Memory B cell (primary cell): ENCODE data around the gene SPINK5.

Source experiments
- ATAC-seq: fragments of 150-1000 bp; cut with Tn5 transposase; 2 replicates; pipeline ENCODE4 v1.10.0; 2021; ENCODE audit warnings: low read depth, mild to moderate bottlenecking, moderate library complexity
- DNase-seq, 2 donors: peaks; one replicate each; pipeline ENCODE4 v3.0.0; 2022; ENCODE audit warnings: low spot score in 2 of 2
- H3K27ac Mint-ChIP-seq: one replicate; pipeline ENCODE4 v1.8.0; 2022; ENCODE audit warnings: mild to moderate bottlenecking, moderate library complexity, mixed read lengths
- H3K27me3 Mint-ChIP-seq: one replicate; pipeline ENCODE4 v1.8.0; 2022; ENCODE audit warnings: mixed read lengths
- H3K36me3 Mint-ChIP-seq: one replicate; pipeline ENCODE4 v1.8.0; 2022; ENCODE audit warnings: mild to moderate bottlenecking, mixed read lengths
- H3K4me1 Mint-ChIP-seq: one replicate; pipeline ENCODE4 v1.8.0; 2022; ENCODE audit warnings: mixed read lengths
- H3K4me3 Mint-ChIP-seq: one replicate; pipeline ENCODE4 v1.8.0; 2022; ENCODE audit warnings: mild to moderate bottlenecking, moderate library complexity, mixed read lengths
- H3K9me3 Mint-ChIP-seq: one replicate; pipeline ENCODE4 v1.8.0; 2022; ENCODE audit warnings: mixed read lengths

The SPINK5 gene

GRCh38 chr5:148083203-148083602, 19.4 kb downstream of the SPINK5 start:
- no peak for ATAC-seq
- Mint-ChIP-seq H3K27me3 (no peaks in the 10 kb centered on the region), H3K4me3 (no peak overlapping the region), H3K4me1 (no peaks in the 10 kb centered on the region), H3K9me3 (peaks cover 6% of the 10 kb centered on the region), H3K36me3 (no peaks in the 10 kb centered on the region), H3K27ac (no peak overlapping the region)
- DNase-seq, result no peak

DNA sequence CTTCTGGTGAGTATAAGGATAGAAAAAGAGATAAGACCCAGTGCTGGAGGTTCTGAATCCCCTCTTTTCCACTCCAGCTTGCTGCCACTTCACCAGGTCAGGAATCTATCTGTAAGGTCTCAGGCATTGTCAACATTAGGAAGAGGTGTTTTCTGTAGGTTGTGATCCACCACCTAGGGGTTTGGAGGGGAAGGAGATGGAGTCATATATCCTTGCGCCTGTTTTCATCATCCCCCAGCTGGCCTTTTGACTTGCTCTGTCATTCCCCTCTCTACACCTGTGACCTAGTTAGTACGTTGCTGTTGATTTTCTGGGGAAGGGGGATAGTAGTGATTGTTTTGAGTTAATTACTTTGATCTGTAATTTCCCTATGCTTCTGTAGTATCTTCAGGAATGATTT, 20.5 kb downstream of the SPINK5 start:
- DNase-seq (no peak), ATAC-seq (no peak)
- no peaks in the 10 kb centered on the region for H3K36me3 Mint-ChIP-seq
- no peaks in the 10 kb centered on the region for H3K4me1 Mint-ChIP-seq
- H3K27ac Mint-ChIP-seq, result no peak overlapping the region
- no peaks in the 10 kb centered on the region for H3K27me3 Mint-ChIP-seq
- H3K9me3 Mint-ChIP-seq, result peaks cover 6% of the 10 kb centered on the region
- no peak overlapping the region for H3K4me3 Mint-ChIP-seq

GRCh38 chr5:148085310-148085709, 21.5 kb downstream of the SPINK5 start:
- H3K27me3 Mint-ChIP-seq, result no peaks in the 10 kb centered on the region
- no peak overlapping the region for H3K4me3 Mint-ChIP-seq
- DNase-seq (no peak), ATAC-seq (no peak)
- no peak overlapping the region for H3K27ac Mint-ChIP-seq
- H3K4me1 Mint-ChIP-seq, result no peaks in the 10 kb centered on the region
- H3K36me3 Mint-ChIP-seq, result no peaks in the 10 kb centered on the region
- peaks cover 6% of the 10 kb centered on the region for H3K9me3 Mint-ChIP-seq

DNA sequence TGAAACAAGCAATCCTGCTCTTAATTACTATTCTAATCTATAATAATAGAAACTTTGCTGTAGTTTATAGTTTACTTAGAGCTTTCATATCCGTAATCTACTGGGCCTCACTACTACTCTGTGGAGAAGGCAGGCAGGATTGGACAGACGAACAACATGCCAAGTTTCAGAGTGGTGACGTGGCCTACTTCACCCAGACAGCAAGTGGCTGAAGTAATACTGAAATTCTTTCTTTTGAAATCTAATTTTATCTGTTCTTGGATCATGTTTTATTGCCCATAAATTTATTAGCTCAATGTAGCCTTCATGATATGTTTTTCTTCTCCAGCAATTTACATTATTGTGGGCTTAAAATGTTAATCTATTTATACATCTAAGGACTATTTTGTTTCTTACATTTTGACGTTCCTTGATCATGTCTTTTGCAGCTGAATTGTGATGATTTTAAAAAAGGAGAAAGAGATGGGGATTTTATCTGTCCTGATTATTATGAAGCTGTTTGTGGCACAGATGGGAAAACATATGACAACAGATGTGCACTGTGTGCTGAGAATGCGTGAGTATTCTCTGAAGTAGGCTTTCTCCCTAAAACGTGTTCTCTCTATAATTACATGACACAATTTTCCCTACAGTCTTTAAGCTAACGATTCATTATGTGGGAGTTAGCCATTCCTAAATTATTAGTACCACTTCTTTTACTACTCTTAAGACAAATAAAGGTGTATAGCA, 22.4 kb downstream of the SPINK5 start:
- Mint-ChIP-seq H3K27me3 (no peaks in the 10 kb centered on the region), H3K27ac (no peak overlapping the region), H3K4me3 (no peak overlapping the region), H3K9me3 (peaks cover 6% of the 10 kb centered on the region), H3K36me3 (no peaks in the 10 kb centered on the region), H3K4me1 (no peaks in the 10 kb centered on the region)
- DNase-seq (no peak), ATAC-seq (no peak)

GRCh38 chr5:148090146-148090772, 26.5 kb downstream of the SPINK5 start:
- H3K36me3 Mint-ChIP-seq, result no peaks in the 10 kb centered on the region
- no peaks in the 10 kb centered on the region for H3K27me3 Mint-ChIP-seq
- H3K27ac Mint-ChIP-seq, result no peak overlapping the region
- no peak for DNase-seq
- ATAC-seq, result no peak
- no peak overlapping the region for H3K4me3 Mint-ChIP-seq
- H3K9me3 Mint-ChIP-seq, result no peaks in the 10 kb centered on the region
- H3K4me1 Mint-ChIP-seq, result no peaks in the 10 kb centered on the region

GRCh38 chr5:148090773-148091250, 27.0 kb downstream of the SPINK5 start:
- Mint-ChIP-seq H3K4me3 (no peak overlapping the region), H3K27me3 (no peaks in the 10 kb centered on the region), H3K4me1 (no peaks in the 10 kb centered on the region), H3K9me3 (no peaks in the 10 kb centered on the region), H3K36me3 (no peaks in the 10 kb centered on the region), H3K27ac (no peak overlapping the region)
- no peak for ATAC-seq
- no peak for DNase-seq

DNA sequence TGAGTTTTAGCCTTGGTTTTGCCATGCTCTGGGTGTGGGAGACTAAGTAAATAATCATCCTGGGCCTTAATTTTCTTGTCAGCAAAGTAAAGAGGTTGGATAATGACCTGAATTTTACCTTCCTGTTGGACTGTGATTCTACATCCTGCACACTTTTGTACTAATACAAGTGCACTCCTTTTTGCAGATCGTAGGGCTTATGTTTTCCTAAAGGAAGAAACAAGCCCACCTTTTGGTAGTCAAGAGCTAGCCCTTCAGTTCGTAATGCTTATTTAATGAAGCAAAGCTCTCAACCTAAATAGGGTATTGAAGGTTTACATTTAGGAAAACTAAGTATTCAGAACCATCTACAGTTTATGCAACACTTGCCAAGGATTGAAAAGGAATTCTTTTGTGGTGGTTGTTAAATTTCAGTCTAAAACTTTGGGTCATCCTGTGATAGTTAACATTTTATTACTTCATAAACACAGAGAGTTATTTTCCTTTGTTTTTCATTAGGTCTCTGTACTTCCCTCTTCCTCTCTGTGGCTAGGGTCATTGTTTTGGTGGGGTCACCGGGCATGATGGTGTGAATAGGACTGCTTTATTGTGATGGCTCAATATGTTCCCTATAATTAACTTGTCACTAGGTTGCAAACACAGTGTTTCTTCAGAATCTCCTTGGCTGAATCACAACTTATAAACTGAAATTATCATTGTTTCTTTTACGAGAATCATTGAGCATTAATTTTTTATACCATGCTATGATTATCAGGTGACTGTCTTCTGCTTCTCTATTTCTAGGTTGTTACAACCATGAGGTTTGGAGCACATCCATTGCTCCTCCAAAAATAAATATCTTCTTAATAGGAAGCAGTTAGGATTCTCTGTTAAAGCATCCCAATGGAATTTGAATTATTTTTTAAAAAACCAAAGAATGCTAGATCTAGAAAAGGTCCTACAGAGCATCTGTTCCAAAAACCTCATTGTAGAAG, 28.5 kb downstream of the SPINK5 start:
- DNase-seq, result no peak
- Mint-ChIP-seq H3K27me3 (no peaks in the 10 kb centered on the region), H3K36me3 (no peaks in the 10 kb centered on the region), H3K27ac (no peak overlapping the region), H3K4me1 (no peaks in the 10 kb centered on the region), H3K9me3 (peaks cover 1% of the 10 kb centered on the region), H3K4me3 (no peak overlapping the region)
- no peak for ATAC-seq

DNA sequence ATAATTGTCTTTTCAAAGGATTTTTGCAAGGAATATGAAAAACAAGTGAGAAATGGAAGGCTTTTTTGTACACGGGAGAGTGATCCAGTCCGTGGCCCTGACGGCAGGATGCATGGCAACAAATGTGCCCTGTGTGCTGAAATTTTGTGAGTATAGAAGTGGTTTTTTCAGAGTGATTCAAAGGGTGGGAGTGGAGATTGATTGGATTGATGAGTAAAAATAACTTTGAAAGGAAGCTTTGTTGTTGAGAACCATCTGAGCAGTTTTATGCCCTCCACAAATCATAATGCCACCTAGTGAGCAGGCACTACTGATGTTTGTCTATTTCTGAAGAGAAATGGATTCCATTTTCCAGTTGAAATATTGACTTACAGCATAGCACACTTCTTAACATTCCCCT, 30.6 kb downstream of the SPINK5 start:
- ATAC-seq (no peak), DNase-seq (no peak)
- Mint-ChIP-seq H3K4me3 (no peak overlapping the region), H3K9me3 (peaks cover 1% of the 10 kb centered on the region), H3K27ac (no peak overlapping the region), H3K36me3 (no peaks in the 10 kb centered on the region), H3K27me3 (no peaks in the 10 kb centered on the region), H3K4me1 (no peaks in the 10 kb centered on the region)

DNA sequence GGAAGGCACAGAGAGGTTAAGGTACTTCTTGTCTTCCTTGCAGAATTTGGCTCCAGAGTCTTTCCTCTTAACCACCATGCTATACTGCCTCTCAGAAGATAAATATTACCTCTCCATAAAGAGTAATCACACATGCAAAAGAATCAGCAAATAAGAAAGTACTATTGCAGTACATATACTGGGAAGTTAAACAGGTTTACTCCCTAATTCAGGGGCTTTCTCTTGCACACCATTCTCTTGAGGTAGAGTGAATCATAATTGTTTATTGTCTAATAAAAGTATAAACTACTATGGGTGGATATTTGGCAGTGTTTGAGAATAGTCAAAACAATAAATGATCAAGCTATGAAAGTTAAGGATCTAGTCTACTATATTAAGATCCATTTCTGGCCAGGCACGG, 40.4 kb downstream of the SPINK5 start:
- Mint-ChIP-seq H3K27me3 (no peaks in the 10 kb centered on the region), H3K4me3 (no peak overlapping the region)

DNA sequence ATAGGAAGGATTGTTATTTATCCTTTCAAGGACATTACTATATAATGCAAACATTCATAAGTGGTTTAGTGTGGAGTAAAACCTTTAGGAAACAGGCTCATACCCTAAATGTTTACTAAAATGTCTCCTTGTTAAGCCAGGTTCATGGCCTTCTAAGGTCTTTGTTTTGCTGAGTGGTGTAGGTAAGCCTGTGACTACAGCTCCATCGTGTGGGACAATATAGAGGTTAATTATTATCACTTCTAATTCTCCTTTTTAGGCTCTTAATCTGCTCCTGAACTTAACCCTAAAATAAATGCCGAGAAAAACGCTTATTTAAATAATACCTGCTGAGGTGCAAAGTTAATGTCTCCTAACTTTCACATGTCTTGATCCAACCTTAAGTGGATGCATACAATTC, 43.8 kb downstream of the SPINK5 start:
- DNase-seq (no peak), ATAC-seq (no peak)
- H3K27ac Mint-ChIP-seq, result no peak overlapping the region
- H3K36me3 Mint-ChIP-seq, result no peaks in the 10 kb centered on the region
- no peaks in the 10 kb centered on the region for H3K27me3 Mint-ChIP-seq
- no peaks in the 10 kb centered on the region for H3K9me3 Mint-ChIP-seq
- no peak overlapping the region for H3K4me3 Mint-ChIP-seq
- no peaks in the 10 kb centered on the region for H3K4me1 Mint-ChIP-seq

More for the DNA sequence above, 40.4 kb downstream of the SPINK5 start:
- Mint-ChIP-seq H3K4me1 (no peaks in the 10 kb centered on the region), H3K36me3 (no peaks in the 10 kb centered on the region), H3K27ac (no peak overlapping the region), H3K9me3 (no peaks in the 10 kb centered on the region)
- DNase-seq (no peak), ATAC-seq (no peak)

- Mint-ChIP-seq H3K4me3 (no peak overlapping the region), H3K4me1 (no peaks in the 10 kb centered on the region), H3K9me3 (no peaks in the 10 kb centered on the region), H3K36me3 (no peaks in the 10 kb centered on the region), H3K27me3 (no peaks in the 10 kb centered on the region), H3K27ac (no peak overlapping the region)
- DNase-seq (no peak), ATAC-seq (no peak)
These were observed 49.5 kb downstream of the SPINK5 start for GRCh38 chr5:148113243-148113642.

DNA sequence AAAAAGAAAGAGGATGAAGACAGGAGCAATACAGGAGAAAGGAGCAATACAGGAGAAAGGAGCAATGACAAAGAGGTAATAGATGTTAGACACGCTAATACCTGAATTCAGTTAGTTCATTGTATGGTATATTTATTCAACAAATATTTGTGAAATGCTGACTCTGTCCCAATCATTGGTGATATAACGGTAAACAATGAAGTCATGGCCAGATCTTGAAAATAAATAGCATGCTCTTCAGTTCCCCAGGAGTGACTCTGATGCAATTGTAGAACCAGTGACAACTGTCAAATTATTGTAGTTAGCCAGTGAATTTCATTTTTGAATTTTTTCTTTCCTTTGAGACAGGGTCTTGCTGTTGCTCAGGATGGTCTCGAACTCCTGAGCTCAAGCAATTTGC, 56.5 kb downstream of the SPINK5 start:
- H3K36me3 Mint-ChIP-seq, result no peaks in the 10 kb centered on the region
- no peaks in the 10 kb centered on the region for H3K9me3 Mint-ChIP-seq
- no peak for ATAC-seq
- no peak overlapping the region for H3K4me3 Mint-ChIP-seq
- no peaks in the 10 kb centered on the region for H3K27me3 Mint-ChIP-seq
- DNase-seq, result no peak
- no peak overlapping the region for H3K27ac Mint-ChIP-seq
- H3K4me1 Mint-ChIP-seq, result no peaks in the 10 kb centered on the region

GRCh38 chr5:148125641-148126040, 61.9 kb downstream of the SPINK5 start:
- H3K9me3 Mint-ChIP-seq, result no peaks in the 10 kb centered on the region
- no peaks in the 10 kb centered on the region for H3K36me3 Mint-ChIP-seq
- no peaks in the 10 kb centered on the region for H3K4me1 Mint-ChIP-seq
- no peak for ATAC-seq
- no peak overlapping the region for H3K27ac Mint-ChIP-seq
- no peaks in the 10 kb centered on the region for H3K27me3 Mint-ChIP-seq
- DNase-seq, result no peak
- no peak overlapping the region for H3K4me3 Mint-ChIP-seq
